ENCODE measurements around the gene NOS1. TPM values are rescaled to one million over a fixed set of nuclear protein-coding genes. Genes with fewer than 3 reads are reported as not detected.

The NOS1 gene
- total RNA-seq, 1 experiment from 2014 or later: 25.2 TPM

- CTCF ChIA-PET: no interaction called here
- H3K4me1 ChIP-seq (ENCODE audit: insufficient read depth, low read length, poor library complexity, severe bottlenecking): peaks cover 11% of the 10 kb centered on the region
These were observed 43.5 kb upstream of the NOS1 start for GRCh38 chr12:117404940-117405339.

GRCh38 chr12:117404203-117404853 lies 42.9 kb upstream of the NOS1 start:
- TF ChIP-seq CTCF (conservative IDR thresholded peaks at IDR 0.05; ENCODE audit: low read depth, low read length) (no peak), EZH2 (IDR thresholded peaks at IDR 0.05; ENCODE audit: borderline replicate concordance, low read depth, low read length, poor library complexity, severe bottlenecking) (no peak)
- intact Hi-C loops (cut with micrococcal nuclease; ENCODE audit: unreplicated experiment): no loop called here
- ChIA-PET CTCF (no interaction called here), POLR2A (ENCODE audit: low non-redundant PET) (no interaction called here)
- Histone ChIP-seq H3K4me3 (ENCODE audit: low read depth, low read length, poor library complexity, severe bottlenecking) (no peak overlapping the region), H3K4me1 (ENCODE audit: insufficient read depth, low read length, poor library complexity, severe bottlenecking) (peaks cover 11% of the 10 kb centered on the region), H3K36me3 (ENCODE audit: insufficient read depth, low read length, poor library complexity, severe bottlenecking) (no peaks in the 10 kb centered on the region), H3K27me3 (replicated peaks; ENCODE audit: insufficient read depth, low read depth, low read length, poor library complexity) (no peaks in the 10 kb centered on the region), H3K9me3 (ENCODE audit: low read depth, low read length, poor library complexity, severe bottlenecking) (no peaks in the 10 kb centered on the region), H3K27ac (ENCODE audit: low read depth, low read length, poor library complexity, severe bottlenecking) (no peak overlapping the region)
- BruUV-seq (replicated peaks): no TSS peak
- no peak for DNase-seq (ENCODE audit: low spot score)

More at GRCh38 chr12:117404940-117405339, 43.5 kb upstream of the NOS1 start:
- no peak overlapping the region for H3K4me3 ChIP-seq (ENCODE audit: low read depth, low read length, poor library complexity, severe bottlenecking)
- H3K9me3 ChIP-seq (ENCODE audit: low read depth, low read length, poor library complexity, severe bottlenecking): no peaks in the 10 kb centered on the region
- POLR2A ChIA-PET (ENCODE audit: low non-redundant PET): no interaction called here
- no TSS peak for BruUV-seq (replicated peaks)
- TF ChIP-seq EZH2 (IDR thresholded peaks at IDR 0.05; ENCODE audit: borderline replicate concordance, low read depth, low read length, poor library complexity, severe bottlenecking): no peak
- TF ChIP-seq CTCF (conservative IDR thresholded peaks at IDR 0.05; ENCODE audit: low read depth, low read length): no peak
- intact Hi-C loops (cut with micrococcal nuclease; ENCODE audit: unreplicated experiment): no loop called here
- H3K27ac ChIP-seq (ENCODE audit: low read depth, low read length, poor library complexity, severe bottlenecking): no peak overlapping the region
- no peaks in the 10 kb centered on the region for H3K36me3 ChIP-seq (ENCODE audit: insufficient read depth, low read length, poor library complexity, severe bottlenecking)
- H3K27me3 ChIP-seq (replicated peaks; ENCODE audit: insufficient read depth, low read depth, low read length, poor library complexity): no peaks in the 10 kb centered on the region
- DNase-seq (ENCODE audit: low spot score): no peak

- ChIA-PET CTCF (no interaction called here), POLR2A (ENCODE audit: low non-redundant PET) (no interaction called here)
- Histone ChIP-seq H3K36me3 (ENCODE audit: insufficient read depth, low read length, poor library complexity, severe bottlenecking) (no peaks in the 10 kb centered on the region), H3K27me3 (replicated peaks; ENCODE audit: insufficient read depth, low read depth, low read length, poor library complexity) (no peaks in the 10 kb centered on the region), H3K4me3 (ENCODE audit: low read depth, low read length, poor library complexity, severe bottlenecking) (no peak overlapping the region), H3K4me1 (ENCODE audit: insufficient read depth, low read length, poor library complexity, severe bottlenecking) (peaks cover 10% of the 10 kb centered on the region), H3K9me3 (ENCODE audit: low read depth, low read length, poor library complexity, severe bottlenecking) (no peaks in the 10 kb centered on the region), H3K27ac (ENCODE audit: low read depth, low read length, poor library complexity, severe bottlenecking) (no peak overlapping the region)
- no TSS peak for BruUV-seq (replicated peaks)
- TF ChIP-seq CTCF (conservative IDR thresholded peaks at IDR 0.05; ENCODE audit: low read depth, low read length) (no peak), EZH2 (IDR thresholded peaks at IDR 0.05; ENCODE audit: borderline replicate concordance, low read depth, low read length, poor library complexity, severe bottlenecking) (no peak)
- intact Hi-C loops (cut with micrococcal nuclease; ENCODE audit: unreplicated experiment): no loop called here
- no peak for DNase-seq (ENCODE audit: low spot score)
These were observed 42.2 kb upstream of the NOS1 start for GRCh38 chr12:117403586-117404139.

Measured in A673 (cell line).